Stimulated activated CD8-positive, alpha-beta memory T cell treated with anti-CD3 and anti-CD28 coated beads, Interleukin-12 subunit alpha, Interleukin-12 subunit beta, amount 100 ng/mL, for 24 hours (primary cell): ENCODE measurements around the gene ADAMTS4.

Experiments
- DNase-seq: peaks from one replicate; pipeline ENCODE4 v3.0.0-alpha.2; 2020; ENCODE audit errors: extremely low read depth

ADAMTS4 gene

GRCh38 chr1:161174911-161175310, 23.9 kb downstream of the ADAMTS4 start:
- no peak for DNase-seq

- no peak for DNase-seq
Observed at GRCh38 chr1:161173711-161174110, 25.1 kb downstream of the ADAMTS4 start.

- no peak for DNase-seq
Observed at GRCh38 chr1:161172776-161173376, 26.0 kb downstream of the ADAMTS4 start.

GRCh38 chr1:161172349-161172748, 26.5 kb downstream of the ADAMTS4 start:
- DNase-seq: no peak

- DNase-seq: no peak
Observed at GRCh38 chr1:161171696-161172095, 27.2 kb downstream of the ADAMTS4 start.

GRCh38 chr1:161171191-161171590, 27.7 kb downstream of the ADAMTS4 start:
- no peak for DNase-seq

GRCh38 chr1:161168906-161169305, 29.9 kb downstream of the ADAMTS4 start:
- no peak for DNase-seq

- no peak for DNase-seq
Observed at GRCh38 chr1:161166669-161167548, 31.9 kb downstream of the ADAMTS4 start.

- DNase-seq: peak; percentile 76
Observed at GRCh38 chr1:161165742-161166668, 32.8 kb downstream of the ADAMTS4 start, which contains the start of gene PPOX. PPOX (plus strand) TSS chr1:161166426; CDS start chr1:161166848, 422 bp downstream.

- no peak for DNase-seq
Observed at GRCh38 chr1:161164901-161165610, 33.8 kb downstream of the ADAMTS4 start.

- DNase-seq: no peak
Observed at GRCh38 chr1:161163793-161164192, 35.1 kb downstream of the ADAMTS4 start.

GRCh38 chr1:161162806-161163205, 36.0 kb downstream of the ADAMTS4 start:
- DNase-seq: no peak

GRCh38 chr1:161162052-161162451, 36.8 kb downstream of the ADAMTS4 start:
- no peak for DNase-seq

- no peak for DNase-seq
Observed at GRCh38 chr1:161161652-161162051, 37.2 kb downstream of the ADAMTS4 start.

- no peak for DNase-seq
Observed at GRCh38 chr1:161160671-161161145, 38.1 kb downstream of the ADAMTS4 start.

- no peak for DNase-seq
Observed at GRCh38 chr1:161159913-161160243, 39.0 kb downstream of the ADAMTS4 start.

- peak; percentile 83 for DNase-seq
Observed at GRCh38 chr1:161159087-161159912, 39.6 kb downstream of the ADAMTS4 start, which contains the start of gene USP21. USP21 (plus strand) TSS chr1:161159500; CDS start chr1:161160641, 1,141 bp downstream.

GRCh38 chr1:161158316-161159010, 40.4 kb downstream of the ADAMTS4 start:
- DNase-seq: no peak

GRCh38 chr1:161157867-161158266, 41.0 kb downstream of the ADAMTS4 start:
- DNase-seq: no peak
